Activated CD4-positive, alpha-beta T cell treated with anti-CD3 and anti-CD28 coated beads for 24 hours (primary cell): ENCODE data around the gene TADA2A.
"Not testable (repeated sequence)": the region's sequence is repeated elsewhere in the genome, so short reads cannot be mapped to it uniquely, and the experiment has no call there.

Source experiments
- DNase-seq, 2 donors: peaks; one replicate each; pipeline ENCODE4 v3.0.0-alpha.2; 2020; ENCODE audit warnings: low read depth in 2 of 2

Gene TADA2A

DNA sequence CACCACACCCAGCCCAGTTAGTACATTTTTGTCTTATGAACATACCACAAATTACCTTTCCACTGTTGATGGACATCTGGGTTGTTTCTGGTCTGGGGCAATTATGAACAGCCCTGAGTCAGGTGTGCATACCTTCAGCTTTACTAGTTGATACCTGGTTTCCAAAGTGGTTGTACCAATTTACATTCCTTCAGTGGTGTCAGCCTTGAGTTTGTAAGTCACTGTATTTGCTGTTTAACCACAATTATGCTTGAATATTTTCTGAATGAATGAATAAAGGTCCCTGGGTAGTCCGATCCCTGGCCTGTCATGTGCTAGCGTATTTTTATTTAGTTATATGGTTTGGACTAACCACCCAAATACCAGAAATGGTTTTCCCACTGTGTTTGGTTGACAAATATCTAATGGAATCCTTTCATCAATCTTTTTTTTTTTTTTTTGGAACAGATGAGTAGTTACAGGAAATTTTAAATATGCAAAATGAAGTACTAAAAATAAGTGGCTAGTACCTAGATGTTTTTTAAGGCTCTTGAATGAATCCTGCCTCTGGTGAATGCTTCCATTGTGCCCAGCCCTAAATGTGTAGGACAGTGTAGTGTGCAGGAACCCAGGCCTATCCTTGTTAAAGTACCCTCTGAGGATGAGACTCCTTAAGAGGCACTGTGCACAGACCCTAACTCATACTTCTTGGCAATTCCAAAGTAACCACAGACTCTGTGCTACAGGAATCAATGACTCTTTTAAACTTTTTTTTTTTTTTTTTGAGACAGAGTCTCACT lies 86.8 kb downstream of the TADA2A start:
- no peak for DNase-seq

GRCh38 chr17:37494401-37494831 lies 87.7 kb downstream of the TADA2A start:
- DNase-seq, result no peak

DNA sequence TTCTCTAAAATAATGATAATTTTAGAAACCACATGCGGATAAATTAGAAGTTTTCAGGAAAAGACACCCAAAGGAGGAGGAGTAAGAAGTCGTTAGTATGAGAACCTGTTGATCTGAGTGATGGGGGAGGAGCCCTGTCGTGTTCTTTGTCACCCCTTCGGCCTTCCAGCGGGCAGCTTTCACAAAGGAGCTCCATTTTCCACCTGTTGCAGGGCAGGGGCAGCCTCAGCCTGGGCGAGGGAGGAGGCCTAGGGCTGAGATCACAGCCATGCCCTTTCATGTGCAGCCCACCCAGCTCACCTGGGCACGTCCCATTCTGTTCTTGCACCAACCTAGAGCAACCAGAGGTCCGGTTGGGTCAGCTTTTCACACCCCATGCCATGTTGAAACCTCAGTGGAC lies 88.3 kb downstream of the TADA2A start:
- no peak for DNase-seq

DNA sequence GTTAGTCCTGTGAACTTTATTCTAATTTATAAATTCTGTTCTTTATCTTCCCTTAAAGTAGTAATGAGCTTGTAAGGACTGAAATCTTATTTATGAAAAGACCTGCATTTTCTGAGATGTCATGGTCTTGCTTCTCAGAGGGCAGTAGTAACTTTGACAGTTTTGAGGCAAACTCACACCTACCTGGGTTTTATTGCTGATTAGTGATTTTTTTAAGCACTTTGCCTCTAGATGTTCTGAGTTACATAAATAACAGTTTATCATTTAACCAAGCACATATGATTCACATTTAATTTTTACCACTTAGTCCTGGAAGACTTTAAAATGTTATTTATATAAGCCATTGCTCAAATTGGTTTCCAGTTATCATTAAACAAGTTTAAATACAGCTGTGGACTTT lies 93.7 kb downstream of the TADA2A start:
- DNase-seq, result no peak

- DNase-seq, result no peak
These were observed 95.6 kb downstream of the TADA2A start for GRCh38 chr17:37502009-37502936.

DNA sequence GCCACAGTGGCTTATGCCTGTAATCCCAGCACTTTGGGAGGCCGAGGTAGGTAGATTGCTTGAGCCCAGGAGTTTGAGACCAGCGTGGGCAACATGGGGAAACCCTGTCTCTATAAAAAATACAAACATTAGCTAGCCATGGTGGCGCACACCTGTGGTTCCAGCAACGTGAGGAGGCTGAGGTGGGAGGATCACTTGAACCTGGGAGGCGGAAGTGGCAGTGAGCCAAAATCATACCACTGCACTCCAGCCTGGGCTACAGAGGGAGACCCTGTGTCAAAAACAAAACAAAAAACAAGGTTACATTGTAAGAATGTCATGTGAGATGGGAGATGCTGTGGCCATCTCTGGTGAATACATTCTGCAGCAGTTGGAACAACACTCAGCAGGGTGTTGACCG lies 96.5 kb downstream of the TADA2A start:
- DNase-seq, result no peak

GRCh38 chr17:37505333-37505732 lies 98.6 kb downstream of the TADA2A start:
- DNase-seq, result no peak

DNA sequence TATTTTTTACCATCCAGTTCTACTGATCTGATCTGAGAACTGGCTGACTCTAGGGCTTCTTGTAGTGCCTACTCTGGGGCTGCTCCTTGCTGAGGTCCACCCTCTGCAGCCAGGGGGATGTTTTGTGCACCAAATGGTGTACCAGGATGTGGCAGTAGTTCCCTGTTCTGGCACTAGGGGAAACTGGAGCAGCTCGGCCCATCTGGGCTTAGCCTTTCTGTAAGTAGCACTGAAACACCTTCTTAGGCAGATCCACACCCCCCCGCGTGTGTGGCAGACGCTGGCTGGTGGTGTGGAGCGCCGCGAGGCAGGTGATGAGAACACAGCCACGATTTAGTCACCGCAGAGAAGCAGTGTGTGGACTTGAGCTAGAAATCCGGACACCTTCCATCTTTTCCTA lies 100.0 kb downstream of the TADA2A start:
- no peak for DNase-seq

- no peak for DNase-seq
These were observed 100.4 kb downstream of the TADA2A start for GRCh38 chr17:37507111-37507510.

- DNase-seq, result no peak
These were observed 103.4 kb downstream of the TADA2A start for GRCh38 chr17:37510056-37510455.

DNA sequence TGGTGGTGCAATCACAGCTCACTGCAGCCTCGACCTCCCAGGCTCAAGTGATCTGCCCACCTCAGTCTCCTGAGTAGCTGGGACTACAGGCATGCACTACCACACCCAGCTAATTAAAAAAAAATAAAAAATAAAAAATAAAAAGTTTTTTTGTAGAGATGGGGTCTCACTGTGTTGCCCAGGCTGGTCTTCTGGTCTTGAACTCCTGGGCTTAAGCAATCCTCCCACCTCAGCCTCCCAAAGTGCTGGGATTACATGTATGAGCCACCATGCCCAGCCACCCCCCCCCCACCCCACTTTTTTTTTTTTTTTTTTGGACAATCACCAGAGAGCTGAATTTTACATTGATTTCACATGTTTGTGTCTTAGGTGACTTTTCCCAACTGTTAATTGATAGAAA lies 105.0 kb downstream of the TADA2A start:
- DNase-seq, result not testable (repeated sequence)

GRCh38 chr17:37512442-37513068 lies 105.9 kb downstream of the TADA2A start:
- DNase-seq, result no peak

DNA sequence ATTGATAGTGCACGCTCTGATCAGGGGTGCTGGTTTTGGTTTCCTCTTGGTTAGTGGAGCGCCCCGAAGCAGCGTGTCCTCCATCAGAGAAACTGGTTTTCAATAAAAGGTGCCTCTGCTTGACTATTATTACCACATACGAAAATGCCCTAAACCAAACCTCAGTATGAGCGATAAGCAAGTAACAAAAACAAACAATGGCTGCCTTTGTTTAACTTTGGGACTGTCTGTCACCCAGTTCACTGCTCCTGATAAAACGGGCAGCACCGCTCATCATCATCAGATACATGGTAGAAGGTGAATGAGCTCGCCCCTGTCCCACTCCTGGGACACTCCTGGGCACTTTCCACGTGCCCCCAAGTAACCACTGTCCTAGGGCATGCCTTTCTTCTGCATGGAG lies 107.0 kb downstream of the TADA2A start:
- no peak for DNase-seq

- DNase-seq, result no peak
These were observed 109.5 kb downstream of the TADA2A start for GRCh38 chr17:37516127-37516571.

- no peak for DNase-seq
These were observed 111.2 kb downstream of the TADA2A start for GRCh38 chr17:37517881-37518280.

DNA sequence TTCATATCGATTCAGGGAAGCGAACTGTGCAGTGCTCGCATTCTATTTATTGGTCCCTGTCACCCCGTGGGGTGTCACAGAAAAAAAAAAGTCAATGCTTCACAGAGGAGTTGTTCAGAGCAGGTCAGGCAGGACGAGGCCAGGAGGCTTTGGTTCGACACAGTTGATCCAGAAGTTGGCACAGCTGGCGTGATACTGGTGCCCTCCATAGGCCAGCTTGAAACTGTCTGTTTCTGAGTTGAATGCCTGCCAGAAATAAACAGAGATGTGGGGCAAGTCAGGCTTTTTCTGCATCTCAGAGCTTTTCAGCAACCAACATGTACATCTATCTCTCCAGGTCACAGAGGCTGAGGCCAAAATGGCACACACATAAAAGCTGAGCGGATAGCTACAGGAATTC lies 112.1 kb downstream of the TADA2A start:
- no peak for DNase-seq

GRCh38 chr17:37519251-37519985 lies 112.7 kb downstream of the TADA2A start:
- no peak for DNase-seq

DNA sequence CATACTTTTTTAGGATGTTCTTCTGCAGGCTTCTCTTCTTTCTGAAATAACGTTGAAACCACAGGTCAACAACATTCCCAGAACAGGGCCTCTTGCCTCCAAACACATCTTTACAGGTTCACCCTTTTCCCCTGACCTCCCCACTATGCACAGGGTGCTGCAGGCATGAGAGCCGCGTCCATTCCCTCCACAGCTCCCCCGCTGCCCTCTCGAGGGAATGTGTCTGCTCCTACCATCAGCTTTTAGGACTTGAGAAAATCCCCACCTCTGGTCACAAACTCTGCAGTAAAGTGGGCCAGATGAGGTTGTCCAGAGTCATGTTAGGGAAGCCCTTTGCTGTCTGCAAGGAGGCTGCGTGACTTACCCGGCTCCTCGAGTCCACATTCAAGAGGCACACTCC lies 113.5 kb downstream of the TADA2A start:
- no peak for DNase-seq

GRCh38 chr17:37521821-37522220 lies 115.1 kb downstream of the TADA2A start:
- DNase-seq, result no peak

- DNase-seq, result no peak
These were observed 117.1 kb downstream of the TADA2A start for GRCh38 chr17:37523715-37524219.

DNA sequence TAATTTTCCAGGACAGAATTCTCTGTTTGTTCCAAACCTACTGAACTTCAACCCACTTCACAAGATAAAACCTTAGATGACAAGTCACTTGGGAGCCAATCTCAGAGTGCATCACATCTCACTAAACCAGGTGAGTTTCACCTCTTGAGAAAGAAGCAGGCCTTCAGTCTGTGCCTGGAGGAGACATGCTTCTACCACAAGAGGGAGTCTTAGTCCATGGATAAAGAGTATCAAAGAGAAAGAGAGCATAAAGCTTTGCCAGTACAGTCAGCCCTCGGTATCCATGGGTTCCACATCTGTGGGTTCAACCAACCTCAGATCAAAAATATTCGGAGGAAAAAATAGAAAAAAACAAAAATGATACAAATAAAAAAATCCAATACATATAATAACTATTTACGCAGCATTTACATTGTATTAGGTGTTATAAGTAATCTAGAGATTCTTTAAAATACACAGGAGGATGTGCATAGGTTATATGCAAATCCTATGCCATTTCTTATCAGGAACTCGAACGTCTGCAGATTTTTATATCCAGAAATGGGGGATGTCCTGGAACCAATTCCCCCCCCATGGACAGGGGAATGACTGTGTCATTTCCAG lies 120.7 kb downstream of the TADA2A start:
- no peak for DNase-seq
